Sigmoid colon (tissue), 4 donors: ENCODE measurements around the gene PAX2.

Experiments used
- POLR2AphosphoS5 ChIP-seq, 4 donors: sonication (generic); formaldehyde crosslinking; IDR thresholded peaks; one replicate each; pipeline ENCODE4 v1.6.1; 2017; ENCODE audit warnings: antibody characterized with exemption in 4 of 4
- TF ChIP-seq, protein P1 (sequence below), 4 experiments: fragments of 450-650 bp in 3 of 4; fragments of 200-600 bp in 1 of 4; IDR thresholded peaks; one replicate each; pipeline ENCODE4 v1.5.1; 2016 to 2019; ENCODE audit warnings: antibody characterized with exemption in 4 of 4, mild to moderate bottlenecking in 3 of 4, moderate library complexity in 2 of 4

DNA sequence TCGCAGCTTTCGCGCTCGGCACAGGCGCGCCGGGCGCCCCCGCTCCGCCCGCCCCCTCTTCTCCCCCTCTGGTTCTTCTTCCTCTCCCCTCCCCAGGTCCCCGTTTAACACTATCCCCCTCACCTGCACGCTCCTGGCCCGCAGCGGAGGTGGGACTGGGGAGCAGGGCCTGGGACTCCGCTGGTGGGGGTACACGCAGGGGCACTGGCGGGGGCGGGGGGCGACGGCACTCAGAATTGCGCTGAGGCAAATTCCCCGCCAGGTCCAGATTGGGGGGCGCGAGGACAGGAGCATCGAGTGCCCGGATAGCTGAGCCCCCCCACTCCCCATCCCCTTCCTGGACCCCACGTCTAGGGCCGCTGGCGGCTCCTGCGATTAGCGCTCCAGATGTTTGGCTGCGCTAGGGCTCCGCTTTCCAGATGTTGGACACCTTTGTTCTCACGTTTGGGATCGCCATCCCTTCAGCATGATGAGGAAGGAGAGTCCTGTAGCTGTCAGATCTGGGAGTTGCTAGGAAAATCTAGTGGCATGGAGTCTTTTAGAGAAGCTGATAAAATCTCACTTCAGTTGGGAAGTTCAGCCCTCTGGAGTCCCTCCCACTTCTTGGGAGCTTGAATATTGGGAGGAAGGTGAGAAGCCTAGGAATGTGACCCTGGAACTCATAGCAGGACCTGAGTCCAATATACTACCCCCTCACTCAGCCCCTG lies 31.4 kb upstream of the PAX2 start:
- TF ChIP-seq POLR2AphosphoS5 (IDR thresholded peaks at IDR 0.05) = no peak
- TF ChIP-seq, protein P1, sequence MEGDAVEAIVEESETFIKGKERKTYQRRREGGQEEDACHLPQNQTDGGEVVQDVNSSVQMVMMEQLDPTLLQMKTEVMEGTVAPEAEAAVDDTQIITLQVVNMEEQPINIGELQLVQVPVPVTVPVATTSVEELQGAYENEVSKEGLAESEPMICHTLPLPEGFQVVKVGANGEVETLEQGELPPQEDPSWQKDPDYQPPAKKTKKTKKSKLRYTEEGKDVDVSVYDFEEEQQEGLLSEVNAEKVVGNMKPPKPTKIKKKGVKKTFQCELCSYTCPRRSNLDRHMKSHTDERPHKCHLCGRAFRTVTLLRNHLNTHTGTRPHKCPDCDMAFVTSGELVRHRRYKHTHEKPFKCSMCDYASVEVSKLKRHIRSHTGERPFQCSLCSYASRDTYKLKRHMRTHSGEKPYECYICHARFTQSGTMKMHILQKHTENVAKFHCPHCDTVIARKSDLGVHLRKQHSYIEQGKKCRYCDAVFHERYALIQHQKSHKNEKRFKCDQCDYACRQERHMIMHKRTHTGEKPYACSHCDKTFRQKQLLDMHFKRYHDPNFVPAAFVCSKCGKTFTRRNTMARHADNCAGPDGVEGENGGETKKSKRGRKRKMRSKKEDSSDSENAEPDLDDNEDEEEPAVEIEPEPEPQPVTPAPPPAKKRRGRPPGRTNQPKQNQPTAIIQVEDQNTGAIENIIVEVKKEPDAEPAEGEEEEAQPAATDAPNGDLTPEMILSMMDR (IDR thresholded peaks at IDR 0.05) = no peak
